ENCODE results near the gene MRPL1.
A peak's percentile ranks its signal among the peaks of the same experiment; 100 is the strongest.
"Not testable (repeated sequence)": the region's sequence is repeated elsewhere in the genome, so short reads cannot be mapped to it uniquely, and the experiment has no call there.

Gene MRPL1

DNA sequence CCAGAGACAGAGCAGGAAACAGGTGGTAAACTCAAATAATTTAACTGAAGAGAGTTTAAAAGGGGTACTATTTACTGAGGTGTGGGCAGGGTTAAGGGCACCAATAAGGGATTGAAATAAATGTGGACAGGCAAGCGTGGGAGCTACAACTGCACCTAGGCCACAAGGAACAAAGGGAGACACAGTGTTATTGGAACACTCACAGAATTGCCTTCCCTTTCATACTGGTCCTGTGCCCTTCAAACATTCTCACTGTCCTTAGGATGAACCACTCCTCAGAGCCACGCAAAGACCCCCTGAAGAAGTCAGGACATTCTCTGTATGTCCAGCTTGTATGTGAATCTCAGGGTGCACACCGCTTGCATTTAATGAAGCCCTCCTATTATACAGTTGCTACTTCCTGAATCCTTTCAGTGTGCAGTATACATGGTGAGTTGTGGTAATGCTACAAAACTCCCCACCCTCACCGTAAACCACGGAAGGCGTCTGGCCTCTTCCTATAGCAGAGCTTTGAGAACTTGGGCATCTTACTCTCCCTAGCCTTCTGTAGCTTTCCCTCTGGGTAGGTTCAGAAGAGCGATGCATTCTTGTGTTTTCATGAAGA, 9.6 kb upstream of the MRPL1 start:
- peak; percentile 51 to 56 for DNase-seq

DNA sequence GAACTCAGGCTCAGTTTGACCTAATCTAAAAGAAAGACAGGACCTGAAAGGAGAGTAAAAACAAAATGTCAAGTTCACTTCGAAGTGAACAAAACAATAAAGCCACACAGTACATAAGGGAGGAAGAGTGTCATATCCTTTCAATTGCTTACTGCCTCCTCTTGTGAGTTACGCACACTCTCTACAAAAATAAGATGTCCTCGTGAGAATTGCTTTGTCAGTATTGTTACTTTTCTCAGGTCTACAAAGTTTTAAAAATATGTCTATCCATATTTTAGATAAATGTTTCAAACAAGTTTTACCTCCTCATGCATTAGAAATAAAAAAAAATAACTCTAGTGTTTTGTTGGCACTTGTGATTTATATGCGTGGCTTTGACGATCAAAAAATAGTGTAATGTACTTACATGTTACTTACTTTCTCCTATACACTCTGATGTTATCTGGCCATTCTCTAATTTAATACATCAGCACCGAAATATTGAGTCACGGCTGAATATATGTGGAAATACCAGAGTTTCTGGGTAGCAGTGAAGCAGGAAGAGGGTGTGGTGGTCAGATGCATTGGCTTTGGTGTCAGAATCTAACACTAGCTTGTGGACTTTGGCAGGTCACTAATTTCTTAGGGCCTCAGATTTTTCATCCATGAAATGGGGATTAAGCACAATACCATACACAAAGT, 8.1 kb upstream of the MRPL1 start:
- no peak for DNase-seq

DNA sequence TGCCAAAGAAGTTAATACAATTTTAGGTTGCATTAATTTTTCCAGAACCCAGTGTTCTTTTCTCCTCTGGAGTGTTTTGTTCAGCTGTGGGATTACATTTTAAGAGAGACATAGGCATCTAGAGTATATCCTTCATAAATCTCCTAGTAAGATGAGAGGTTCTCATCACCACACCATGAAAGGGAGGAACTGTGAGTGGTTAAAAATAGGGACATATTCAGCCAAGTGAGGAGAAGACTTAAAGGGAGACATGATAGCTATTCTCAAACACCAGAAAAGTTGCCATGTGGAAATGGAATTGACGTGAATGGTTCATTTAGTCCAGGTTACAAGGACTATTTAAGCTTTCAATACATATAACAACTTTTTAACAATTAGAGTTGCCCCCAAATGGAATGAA, 6.5 kb upstream of the MRPL1 start:
- no peak for DNase-seq

DNA sequence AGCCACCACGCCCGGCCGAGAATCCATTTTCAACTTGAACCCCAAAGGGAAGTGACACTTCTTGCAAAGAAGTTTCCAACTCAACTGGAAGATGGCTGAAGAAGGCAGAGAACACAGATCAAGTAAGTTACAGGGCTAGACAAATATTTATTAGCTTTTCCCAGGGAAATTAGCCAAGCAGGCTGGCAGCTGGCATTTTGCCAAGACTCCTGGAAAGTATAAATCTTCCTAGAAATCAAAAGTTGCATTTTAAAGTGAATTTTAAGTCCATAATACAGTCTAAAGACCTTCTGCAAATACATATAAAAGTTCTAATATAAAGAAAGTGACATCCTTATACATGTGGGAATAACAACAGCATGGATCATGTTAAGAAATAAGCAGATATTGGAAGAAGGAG, 3.4 kb upstream of the MRPL1 start:
- DNase-seq: no peak

DNA sequence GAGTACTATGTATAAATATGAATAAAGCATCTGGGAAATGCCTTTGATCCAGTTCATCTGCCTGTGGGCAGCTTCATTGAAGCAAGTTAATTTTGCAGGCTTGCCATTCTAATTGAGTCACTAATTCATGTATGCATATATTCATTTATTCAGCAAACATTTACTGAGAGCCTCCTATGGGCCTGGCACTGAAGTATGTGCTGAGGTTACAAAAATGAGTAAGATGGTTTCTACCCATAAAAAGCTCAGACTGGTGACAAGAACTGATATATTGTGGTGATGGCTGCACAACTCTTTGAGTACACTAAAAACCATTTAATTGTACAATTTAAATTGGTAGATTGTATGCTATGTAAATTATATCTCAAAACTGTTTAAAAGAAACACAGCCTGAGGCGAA, 1.1 kb upstream of the MRPL1 start:
- no peak for DNase-seq

DNA sequence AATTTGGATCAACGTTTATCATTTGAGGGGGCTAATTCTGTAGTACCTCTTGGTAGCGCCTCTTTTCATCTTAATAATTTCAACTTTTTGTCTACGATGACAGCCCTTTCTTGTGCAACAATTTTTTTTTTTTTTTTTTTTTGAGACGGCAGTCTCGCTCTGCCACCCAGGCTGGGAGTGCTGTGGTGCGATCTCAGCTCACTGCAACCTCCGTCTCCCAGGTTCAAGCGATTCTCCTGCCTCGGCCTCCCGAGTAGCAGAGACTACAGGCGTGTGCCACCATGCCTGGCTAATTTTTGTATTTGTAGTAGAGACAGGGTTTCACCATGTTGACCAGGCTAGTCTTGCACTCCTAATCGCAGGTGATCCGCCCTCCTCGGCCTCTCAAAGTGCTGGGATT, 711 bp downstream of the MRPL1 start:
- DNase-seq: not testable (repeated sequence)

DNA sequence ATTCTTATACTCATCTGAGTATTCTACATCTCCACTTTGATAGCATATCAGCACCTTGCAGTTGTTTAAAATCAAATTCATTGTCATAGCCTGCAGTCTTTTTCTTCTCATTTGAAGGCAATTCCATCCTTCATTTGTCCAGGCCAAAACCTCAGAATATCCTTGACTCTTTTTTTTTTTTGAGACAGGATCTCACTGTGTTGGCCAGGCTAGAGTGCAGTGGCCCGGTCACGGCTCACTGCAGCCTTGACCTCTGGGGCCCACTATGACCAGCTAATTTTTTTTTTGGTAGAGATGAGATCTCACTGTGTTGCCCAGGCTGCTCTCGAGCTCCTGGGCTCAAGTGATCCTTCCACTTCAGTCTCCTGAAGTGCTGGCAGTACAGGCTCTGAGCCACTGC, 2.6 kb downstream of the MRPL1 start:
- DNase-seq: no peak

DNA sequence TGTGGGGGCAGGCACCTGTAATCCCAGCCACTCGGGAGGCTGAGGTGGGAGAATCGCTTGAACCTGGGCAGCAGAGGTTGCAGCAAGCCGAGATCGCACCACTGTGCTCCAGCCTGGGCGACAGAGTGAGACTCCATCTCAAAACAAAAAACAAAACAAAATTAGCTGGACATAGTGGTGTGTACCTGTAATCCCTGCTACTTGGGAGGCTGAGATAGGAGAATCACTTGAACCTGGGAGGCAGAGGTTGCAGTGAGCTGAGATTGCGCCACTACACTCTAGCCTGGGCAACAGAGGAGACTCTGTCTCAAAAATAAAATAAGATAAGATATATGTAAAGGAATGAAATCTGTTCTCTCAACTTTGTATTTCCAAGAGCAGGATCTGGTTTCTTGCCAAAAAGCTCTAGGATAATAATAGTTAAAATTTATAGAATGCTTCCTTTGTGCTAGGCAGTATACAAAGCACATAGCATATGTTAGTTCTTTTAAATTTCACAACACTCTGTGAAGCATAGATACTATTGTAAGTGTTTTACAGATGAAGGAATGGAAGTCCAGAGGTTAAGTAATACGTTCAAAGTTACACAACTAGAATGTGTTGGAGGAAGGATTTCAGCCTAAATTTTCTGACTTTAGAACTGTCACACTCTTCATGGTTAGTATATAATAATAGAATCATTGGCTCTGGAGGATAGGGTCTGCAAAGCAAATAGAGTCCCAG, 10.3 kb downstream of the MRPL1 start:
- DNase-seq: no peak

DNA sequence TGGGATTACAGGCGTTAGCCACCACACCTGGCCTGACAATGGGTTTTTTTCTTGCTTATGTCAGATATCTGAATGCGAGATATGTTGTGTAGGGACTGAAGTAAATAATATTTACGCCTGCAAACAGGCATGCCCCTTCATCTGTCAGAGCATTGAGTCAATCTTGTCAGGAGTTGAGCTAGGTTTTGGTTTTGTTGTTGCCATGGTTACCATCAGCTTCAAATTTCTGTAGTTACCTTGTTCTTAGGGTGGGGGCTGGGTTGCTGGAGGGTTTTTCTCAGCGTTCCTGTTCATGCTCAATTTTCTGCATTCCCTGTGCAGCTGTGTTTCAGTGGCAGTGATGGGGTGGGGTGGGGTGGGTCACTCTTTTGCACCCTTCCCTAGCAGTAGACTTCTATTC, 14.5 kb downstream of the MRPL1 start:
- DNase-seq: no peak

DNA sequence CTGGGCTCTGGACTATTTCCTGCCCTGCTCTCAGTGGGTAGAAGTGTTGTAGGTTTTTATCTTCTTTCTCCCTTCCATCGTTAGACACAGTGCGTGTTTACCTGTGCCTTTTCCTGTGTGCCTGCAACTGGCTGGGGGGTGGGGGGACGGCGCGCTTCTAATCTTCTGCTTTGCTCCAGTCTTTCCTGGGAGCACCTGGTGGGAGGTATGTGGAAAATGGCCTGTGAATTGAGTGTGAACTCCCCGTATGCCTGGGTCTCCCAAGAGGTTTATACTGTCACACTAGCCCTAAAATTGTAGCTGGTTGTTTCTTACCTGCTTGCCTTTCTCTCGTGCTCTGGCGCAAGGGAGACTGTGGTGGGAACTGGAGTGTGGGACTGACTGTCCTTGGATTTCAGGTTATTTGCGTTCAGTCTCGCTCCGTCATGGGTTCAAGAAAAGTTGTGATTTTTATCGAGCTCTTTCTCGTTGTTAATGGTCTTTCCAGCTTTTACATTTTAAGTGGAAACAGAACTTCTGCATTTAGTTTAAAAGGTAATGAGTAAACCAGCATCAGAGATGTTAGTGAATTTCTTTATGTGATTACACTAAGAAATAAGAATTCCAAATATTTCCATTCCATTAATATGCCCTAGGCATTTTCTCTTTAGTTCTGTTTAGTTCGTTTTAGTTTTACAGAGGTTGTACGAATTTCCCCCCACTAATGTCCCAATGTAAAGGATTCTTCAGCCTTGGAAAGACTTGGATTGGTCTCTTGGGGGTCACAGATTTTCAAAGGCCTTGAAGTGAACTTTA, 15.3 kb downstream of the MRPL1 start:
- DNase-seq: no peak

DNA sequence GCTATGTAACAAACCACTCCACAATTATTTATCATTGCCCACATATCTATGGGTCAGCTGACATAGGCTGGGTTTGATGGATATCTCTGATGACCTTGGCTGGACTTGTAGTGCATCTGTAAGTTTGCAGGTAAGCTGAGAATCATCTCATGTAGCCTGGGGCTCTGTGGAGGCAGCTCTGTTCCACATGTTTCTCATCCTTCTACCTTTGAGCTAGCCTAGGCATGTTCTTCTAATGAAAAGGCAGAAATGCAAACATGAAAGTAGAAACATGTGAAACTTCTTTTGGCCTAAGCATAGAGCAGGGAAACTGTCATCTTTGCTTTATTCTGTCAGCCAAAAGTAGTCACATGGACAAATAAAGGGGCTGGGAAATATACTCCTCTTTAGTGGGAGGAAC, 18.2 kb downstream of the MRPL1 start:
- no peak for DNase-seq

DNA sequence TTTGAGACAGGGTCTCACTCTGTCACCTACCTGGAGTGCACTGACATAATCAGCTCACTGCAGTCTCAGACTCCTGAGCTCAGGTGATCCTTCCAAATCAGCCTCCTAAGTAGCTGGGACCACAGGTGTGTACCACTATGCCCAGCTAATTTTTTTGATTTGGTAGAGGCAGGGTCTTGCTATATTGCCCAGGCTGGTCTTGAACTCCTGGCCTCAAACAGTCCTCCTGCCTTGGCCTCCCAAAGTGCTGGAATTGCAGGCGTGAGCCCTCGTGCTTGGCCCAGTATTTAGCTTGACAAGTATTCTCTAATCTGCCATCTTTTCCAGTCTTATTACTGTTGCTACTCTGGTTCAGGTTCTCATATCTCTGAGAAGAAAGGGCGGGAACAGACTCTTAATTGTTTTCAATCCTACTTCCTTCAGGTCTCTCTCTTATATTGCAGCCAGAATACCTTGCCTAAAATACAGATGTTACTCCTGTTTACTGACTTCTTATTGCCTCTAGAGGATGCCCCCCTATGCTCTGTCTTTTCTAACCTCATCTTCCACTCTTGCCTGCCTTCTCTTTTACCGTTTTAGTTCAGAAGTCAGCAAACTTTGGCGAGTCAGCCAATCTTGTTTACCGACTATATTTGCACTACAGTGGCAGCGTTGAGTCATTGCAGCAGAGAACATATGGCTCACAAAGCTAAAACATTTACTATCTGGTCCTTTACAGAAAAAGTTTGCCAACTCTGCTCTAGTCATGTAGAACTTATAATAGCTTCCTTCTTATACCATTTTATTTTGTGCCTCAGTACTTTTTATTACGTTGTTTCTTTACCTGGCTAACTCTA, 19.0 kb downstream of the MRPL1 start:
- no peak for DNase-seq

DNA sequence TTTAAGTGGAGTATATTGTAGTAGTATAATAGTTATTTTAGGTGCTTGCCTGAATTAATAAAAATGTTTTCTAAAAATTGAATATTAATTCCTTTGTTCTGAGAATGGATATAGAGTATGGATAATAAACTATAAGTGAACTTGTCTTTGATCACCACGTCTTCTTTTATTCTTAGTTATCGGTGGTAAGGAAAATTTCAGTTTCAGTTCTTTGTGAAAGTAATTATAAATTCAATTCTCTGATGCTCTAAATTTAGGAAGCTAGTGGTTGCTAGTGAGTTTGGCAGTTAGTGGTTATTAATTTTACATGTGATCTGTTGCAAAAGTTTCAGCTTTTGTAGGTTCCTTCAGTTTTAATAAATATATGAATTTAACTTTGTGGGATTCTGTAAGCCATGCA, 30.8 kb downstream of the MRPL1 start:
- no peak for DNase-seq

DNA sequence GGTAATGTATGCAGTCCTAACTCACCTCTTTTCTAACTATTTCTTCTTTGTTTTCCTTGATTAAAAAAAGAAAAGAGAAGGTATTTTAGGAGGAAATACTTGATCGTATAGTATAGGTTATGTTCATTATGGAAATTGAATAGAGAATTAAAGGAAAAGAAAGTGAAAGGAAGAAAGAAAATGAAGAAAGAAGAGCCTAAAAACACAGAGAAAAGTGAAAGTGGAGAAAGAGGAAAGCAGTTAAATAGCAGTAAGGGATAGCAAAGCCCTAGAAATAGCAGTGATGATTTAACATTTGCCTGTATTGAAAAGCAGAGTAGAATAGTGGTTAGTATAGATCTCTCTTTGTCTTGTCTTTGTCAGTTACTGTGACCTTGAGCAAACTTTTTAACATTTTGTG, 37.0 kb downstream of the MRPL1 start:
- DNase-seq: no peak

DNA sequence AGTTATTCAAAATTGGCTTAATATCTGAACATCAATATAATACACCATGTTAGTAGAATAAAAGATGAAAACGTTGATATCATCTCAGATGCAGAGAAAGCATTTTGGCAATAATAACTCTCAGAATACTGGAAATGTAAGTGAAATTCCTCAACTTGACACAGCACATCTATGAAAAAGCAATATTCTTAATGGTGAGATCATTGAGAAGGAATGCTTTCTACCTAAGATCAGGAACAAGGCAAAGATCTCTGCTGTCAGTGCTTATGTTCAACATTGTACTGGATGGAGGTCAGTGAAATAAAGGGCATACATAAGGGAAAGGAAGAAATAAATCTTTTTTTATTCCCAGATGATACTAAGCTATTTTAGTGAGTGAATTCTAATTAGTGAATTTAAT, 40.6 kb downstream of the MRPL1 start:
- DNase-seq: no peak

DNA sequence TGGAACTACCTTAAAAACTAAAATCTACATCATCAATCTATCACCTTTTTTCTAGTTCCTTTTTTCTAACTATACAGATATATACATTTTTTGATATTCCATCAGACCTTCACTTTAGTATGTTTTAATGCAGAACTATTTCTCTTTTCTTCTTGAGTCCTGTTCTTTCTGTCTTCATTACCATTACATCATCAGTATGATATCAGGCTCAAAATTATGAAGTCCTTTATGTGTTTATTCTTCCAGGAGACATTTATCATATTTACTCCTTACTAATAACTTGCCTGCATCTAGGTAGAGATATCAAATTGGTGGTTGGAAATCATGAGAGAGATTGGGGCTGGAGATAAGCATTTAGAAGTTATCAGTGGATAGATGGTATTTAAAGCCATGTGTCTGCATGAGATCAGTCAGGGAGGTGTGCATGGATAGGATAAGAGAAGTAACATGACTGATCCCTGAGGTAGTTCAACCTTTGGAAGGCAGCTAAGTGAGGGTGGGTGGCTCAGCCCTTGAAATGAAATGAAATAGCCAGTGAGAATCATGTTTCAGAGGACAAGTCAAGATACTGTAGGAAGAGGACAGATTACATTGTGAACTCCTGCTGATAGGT, 43.1 kb downstream of the MRPL1 start:
- no peak for DNase-seq

DNA sequence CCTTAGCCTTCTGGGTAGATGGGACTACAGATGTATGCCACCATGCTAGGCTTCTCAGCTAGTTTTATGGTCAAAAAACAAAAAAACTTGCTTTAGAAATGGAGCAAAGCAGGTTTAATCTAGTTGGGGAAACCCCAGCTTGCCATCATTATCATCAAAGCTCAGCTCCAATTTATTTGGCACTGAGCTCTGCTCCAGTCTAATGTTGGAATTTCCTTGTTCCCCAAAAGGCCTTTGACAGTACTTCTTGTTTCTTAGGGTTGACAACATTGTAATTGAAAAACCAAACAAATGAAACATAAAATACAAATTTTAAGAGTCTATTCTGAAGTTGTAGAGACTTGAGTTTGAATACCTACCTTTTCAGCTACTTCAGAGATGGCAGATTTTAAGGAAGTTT, 48.0 kb downstream of the MRPL1 start:
- DNase-seq: no peak

DNA sequence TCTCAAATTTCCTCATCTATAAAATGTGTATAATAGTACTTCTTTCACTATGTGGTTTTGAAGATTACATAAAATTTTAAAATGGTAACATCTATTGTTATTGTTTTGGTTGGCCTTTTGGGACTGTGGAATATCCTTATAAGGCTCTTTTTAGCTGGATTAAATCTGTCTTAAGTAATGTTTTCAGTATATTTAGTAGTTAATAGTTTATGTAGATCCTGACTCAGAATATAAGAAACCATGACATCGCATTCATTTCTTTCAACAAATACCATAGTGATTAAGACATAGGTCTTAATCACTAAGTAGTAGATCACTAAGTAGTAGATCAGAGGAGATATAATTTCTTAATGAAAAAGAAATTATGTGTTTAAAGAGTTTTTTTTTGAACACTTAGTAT, 48.5 kb downstream of the MRPL1 start:
- no peak for DNase-seq

DNA sequence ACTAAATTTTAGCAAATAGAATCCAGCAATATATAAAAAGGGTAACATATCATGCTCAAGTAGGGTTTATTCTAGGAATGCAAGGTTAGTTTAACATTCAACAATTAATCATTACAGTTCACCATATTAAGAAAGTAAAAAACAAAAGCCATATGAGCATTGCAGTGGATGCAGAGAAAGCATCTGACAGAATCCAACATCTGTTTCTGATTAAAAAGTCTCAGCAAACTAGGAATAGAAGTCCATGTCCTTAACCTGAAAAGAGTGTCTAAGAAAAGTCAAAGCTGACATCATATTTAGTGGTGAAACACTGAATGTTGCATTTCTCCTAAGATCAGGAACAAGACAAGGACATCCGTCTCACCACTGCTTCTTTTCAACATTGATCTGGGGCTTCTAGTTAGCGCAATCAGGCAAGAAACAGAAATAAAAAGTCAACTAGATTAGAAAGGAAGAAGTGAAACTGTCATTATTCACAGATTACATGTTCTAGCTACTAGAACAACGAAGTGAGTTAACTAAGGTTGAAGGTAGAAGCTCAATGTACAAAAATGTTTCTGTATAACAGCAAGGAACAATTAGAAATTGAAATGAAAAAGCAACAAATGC, 49.3 kb downstream of the MRPL1 start:
- DNase-seq: no peak

DNA sequence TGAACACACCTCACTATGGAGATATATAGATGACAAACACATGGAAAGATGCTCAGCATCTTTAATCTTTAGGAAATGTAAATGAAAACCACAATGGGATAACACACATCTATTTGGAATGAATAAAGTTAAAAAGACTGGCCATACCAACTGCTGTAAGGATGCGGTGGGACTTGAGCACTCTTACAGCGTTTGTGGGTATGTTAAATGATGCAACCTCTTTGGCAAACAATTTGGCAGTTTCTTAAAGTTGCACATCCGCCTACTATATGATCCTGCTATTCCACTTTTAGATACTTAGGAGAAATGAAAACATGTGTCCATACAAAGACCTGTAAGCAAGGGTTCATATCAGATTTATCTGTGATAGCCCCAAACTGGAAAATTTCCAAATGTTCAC, 50.7 kb downstream of the MRPL1 start:
- DNase-seq: no peak

DNA sequence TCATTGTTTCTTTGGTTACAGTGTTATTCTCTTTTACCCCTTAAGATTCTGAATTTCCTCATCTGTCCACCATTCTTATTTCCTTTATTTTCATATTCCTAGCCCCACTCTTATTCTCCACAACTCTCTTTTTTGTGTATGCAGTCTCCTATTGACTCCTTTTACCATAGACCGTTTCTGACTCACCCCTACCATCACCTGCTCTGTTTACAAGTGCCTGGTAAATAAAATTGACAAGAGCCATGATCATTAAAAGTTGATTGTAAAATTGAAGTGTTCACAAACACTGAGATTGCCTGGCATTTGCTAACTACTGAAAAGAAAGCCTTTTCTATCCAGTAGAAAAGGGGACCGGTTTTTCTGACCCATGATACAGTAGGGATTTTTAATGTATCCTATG, 54.4 kb downstream of the MRPL1 start:
- no peak for DNase-seq

DNA sequence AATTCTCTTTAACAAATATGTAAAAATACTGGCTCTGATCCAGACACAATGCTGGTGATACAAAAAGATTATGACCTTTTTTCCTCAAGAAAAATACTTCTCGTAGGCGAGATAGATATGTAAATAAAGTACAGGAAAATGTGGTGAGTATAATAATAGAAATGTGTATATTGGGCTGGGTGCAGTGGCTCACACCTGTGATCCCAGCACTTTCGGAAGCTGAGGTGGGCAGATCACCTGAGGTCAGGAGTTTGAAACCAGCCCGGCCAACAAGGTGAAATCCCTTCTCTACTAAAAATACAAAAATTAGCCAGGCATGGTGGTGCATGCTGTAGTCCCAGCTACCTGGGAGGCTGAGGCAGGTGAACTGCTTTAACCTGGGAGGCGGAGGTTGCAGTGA, 55.0 kb downstream of the MRPL1 start:
- no peak for DNase-seq
